OCI-LY1 (cell line): ENCODE measurements around the gene NUP93.

Source experiments
- H2AFZ ChIP-seq: fragments of 200-600 bp; sonication (generic), shearing (Covaris generic); 2 replicates; pipeline ENCODE4 v1.6.0; 2014; ENCODE audit warnings: antibody characterized with exemption, mild to moderate bottlenecking, low read length
- H3F3A ChIP-seq: fragments of 200-600 bp; sonication (generic), shearing (Covaris generic); 2 replicates; pipeline ENCODE4 v1.6.0; 2014; ENCODE audit warnings: mild to moderate bottlenecking, antibody characterized with exemption, low read length, moderate library complexity; ENCODE audit not compliant: insufficient read depth
- H3K27ac ChIP-seq: fragments of 200-600 bp; sonication (generic); 2 replicates; pipeline ENCODE4 v1.5.1; 2014; ENCODE audit warnings: low read length, mixed run types, mild to moderate bottlenecking, low read depth; ENCODE audit not compliant: poor library complexity, severe bottlenecking
- H3K27me3 ChIP-seq: fragments of 200-600 bp; sonication (generic); 2 replicates; pipeline ENCODE4 v1.6.0; 2014; ENCODE audit warnings: antibody characterized with exemption, mild to moderate bottlenecking, low read length, moderate library complexity; ENCODE audit not compliant: insufficient read depth
- H3K36me3 ChIP-seq: fragments of 200-600 bp; sonication (generic); 2 replicates; pipeline ENCODE4 v1.6.1; 2014; ENCODE audit warnings: mild to moderate bottlenecking, antibody characterized with exemption, low read length, moderate library complexity, mixed read lengths; ENCODE audit not compliant: insufficient read depth
- H3K4me1 ChIP-seq: fragments of 200-600 bp; sonication (generic); 2 replicates; pipeline ENCODE4 v1.5.1; 2014; ENCODE audit warnings: mild to moderate bottlenecking, low read length, moderate library complexity; ENCODE audit not compliant: insufficient read depth, severe bottlenecking
- H3K4me2 ChIP-seq: fragments of 200-600 bp; sonication (generic), shearing (Covaris generic); 2 replicates; pipeline ENCODE4 v1.6.1; 2014; ENCODE audit warnings: low read length
- H3K4me3 ChIP-seq: fragments of 200-600 bp; sonication (generic); 2 replicates; pipeline ENCODE4 v1.5.1; 2014; ENCODE audit warnings: low read length, low read depth, mild to moderate bottlenecking, mixed read lengths; ENCODE audit not compliant: poor library complexity, severe bottlenecking
- H3K79me2 ChIP-seq: fragments of 200-600 bp; shearing (Covaris generic); 2 replicates; pipeline ENCODE4 v1.6.1; 2016; ENCODE audit warnings: mixed run types, low read length, mixed read lengths; ENCODE audit not compliant: insufficient read depth
- H3K9ac ChIP-seq: fragments of 200-600 bp; sonication (generic), shearing (Covaris generic); 2 replicates; pipeline ENCODE4 v1.6.1; 2014; ENCODE audit warnings: mild to moderate bottlenecking, low read length, mixed read lengths
- H3K9me2 ChIP-seq: fragments of 200-600 bp; sonication (generic), shearing (Covaris generic); 2 replicates; pipeline ENCODE4 v1.6.1; 2014; ENCODE audit warnings: low read depth, mild to moderate bottlenecking, low read length, mixed read lengths
- H3K9me3 ChIP-seq: fragments of 200-600 bp; shearing (Covaris generic); 2 replicates; pipeline ENCODE4 v1.6.1; 2014; ENCODE audit warnings: low read length, mixed read lengths
- H4K20me1 ChIP-seq: fragments of 200-600 bp; sonication (generic), shearing (Covaris generic); 2 replicates; pipeline ENCODE4 v1.6.0; 2016; ENCODE audit warnings: mild to moderate bottlenecking, low read length; ENCODE audit not compliant: insufficient read depth
- CTCF ChIP-seq: fragments of 200-600 bp; sonication (generic), shearing (Covaris generic); IDR thresholded peaks from 2 replicates; pipeline ENCODE4 v1.5.1; 2017; ENCODE audit warnings: mild to moderate bottlenecking, antibody characterized with exemption, low read length, moderate library complexity, mixed read lengths
- EZH2 ChIP-seq: fragments of 200-600 bp; sonication (generic), shearing (Covaris generic); IDR thresholded peaks from 2 replicates; pipeline ENCODE4 v1.8.0; 2017; ENCODE audit warnings: borderline replicate concordance, mixed run types, mild to moderate bottlenecking, antibody characterized with exemption, low read length, moderate library complexity, mixed read lengths

NUP93 gene

GRCh38 chr16:56848955-56849689 is 119.2 kb downstream of the NUP93 start:
- Histone ChIP-seq H3K9me3 (no peaks in the 10 kb centered on the region), H4K20me1 (no peaks in the 10 kb centered on the region), H3K4me3 (no peak overlapping the region), H3K27me3 (no peaks in the 10 kb centered on the region), H3K9me2 (no peaks in the 10 kb centered on the region), H3K4me1 (peaks cover 14% of the 10 kb centered on the region), H3K4me2 (no peak overlapping the region), H2AFZ (no peak overlapping the region), H3K79me2 (no peaks in the 10 kb centered on the region), H3K27ac (no peak overlapping the region), H3K36me3 (peaks cover 17% of the 10 kb centered on the region), H3K9ac (no peak overlapping the region), H3F3A (no peaks in the 10 kb centered on the region)
- TF ChIP-seq CTCF = no peak
- TF ChIP-seq EZH2 = no peak

- no peaks in the 10 kb centered on the region for H4K20me1 ChIP-seq
- no peak overlapping the region for H3K9ac ChIP-seq
- no peak overlapping the region for H3K4me2 ChIP-seq
- H3K4me1 ChIP-seq = peaks cover 14% of the 10 kb centered on the region
- peaks cover 9% of the 10 kb centered on the region; the same call in 1 of the 2 replicates for H3K36me3 ChIP-seq
- no peaks in the 10 kb centered on the region for H3K9me2 ChIP-seq
- no peak overlapping the region for H3K4me3 ChIP-seq
- H2AFZ ChIP-seq = no peak overlapping the region
- no peaks in the 10 kb centered on the region for H3K27me3 ChIP-seq
- no peaks in the 10 kb centered on the region for H3K9me3 ChIP-seq
- TF ChIP-seq CTCF (no peak), EZH2 (no peak)
- no peaks in the 10 kb centered on the region for H3F3A ChIP-seq
- H3K27ac ChIP-seq = no peak overlapping the region
- H3K79me2 ChIP-seq = no peaks in the 10 kb centered on the region
Observed at GRCh38 chr16:56849690-56850680, 120.1 kb downstream of the NUP93 start.

- H3F3A ChIP-seq = no peaks in the 10 kb centered on the region
- H3K4me1 ChIP-seq = peaks cover 14% of the 10 kb centered on the region
- no peaks in the 10 kb centered on the region for H4K20me1 ChIP-seq
- no peaks in the 10 kb centered on the region for H3K9me2 ChIP-seq
- no peaks in the 10 kb centered on the region for H3K79me2 ChIP-seq
- H3K4me2 ChIP-seq = no peak overlapping the region
- H3K4me3 ChIP-seq = no peak overlapping the region
- H3K27ac ChIP-seq = no peak overlapping the region
- no peak overlapping the region for H3K9ac ChIP-seq
- peak; percentile 57 for TF ChIP-seq CTCF
- TF ChIP-seq EZH2 = no peak
- H2AFZ ChIP-seq = no peak overlapping the region
- no peaks in the 10 kb centered on the region for H3K27me3 ChIP-seq
- no peaks in the 10 kb centered on the region for H3K9me3 ChIP-seq
- 0 out of 2 replicates have a peak, but pooled peaks cover 6% of the 10 kb centered on the region for H3K36me3 ChIP-seq
Observed at GRCh38 chr16:56851671-56852400, 121.9 kb downstream of the NUP93 start.
